ENCODE measurements around the gene STK17A.

DNA sequence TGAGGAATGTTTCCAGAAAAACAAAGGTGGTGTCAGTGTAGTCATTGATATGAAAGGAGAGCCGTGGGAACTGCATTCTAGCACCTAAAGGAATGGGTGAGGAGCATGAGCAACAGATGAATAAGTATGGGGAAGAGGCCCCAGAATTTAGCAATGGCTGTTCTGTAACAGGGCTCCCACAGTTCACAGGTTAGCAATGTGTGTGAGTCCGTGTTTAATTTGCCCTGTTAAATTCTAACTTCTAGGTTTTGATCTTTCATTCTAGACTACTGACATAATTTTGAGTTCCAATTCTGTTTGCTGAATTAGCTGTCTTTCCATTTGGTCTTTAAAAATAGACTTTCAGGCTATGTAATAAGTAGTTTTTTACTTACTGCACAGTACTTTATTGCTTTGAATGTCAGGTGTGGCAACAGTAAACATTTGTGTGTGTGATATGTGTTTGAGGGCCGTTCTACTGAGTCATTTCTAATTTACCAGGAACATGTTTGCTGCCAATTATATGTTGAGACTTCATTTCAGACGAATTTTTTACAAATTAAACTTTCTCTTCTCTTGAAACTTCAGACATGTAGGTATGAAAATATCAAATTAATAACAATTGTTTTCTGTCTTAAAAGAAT lies 8.8 kb downstream of the STK17A start:
- TF ChIP-seq, protein P1, sequence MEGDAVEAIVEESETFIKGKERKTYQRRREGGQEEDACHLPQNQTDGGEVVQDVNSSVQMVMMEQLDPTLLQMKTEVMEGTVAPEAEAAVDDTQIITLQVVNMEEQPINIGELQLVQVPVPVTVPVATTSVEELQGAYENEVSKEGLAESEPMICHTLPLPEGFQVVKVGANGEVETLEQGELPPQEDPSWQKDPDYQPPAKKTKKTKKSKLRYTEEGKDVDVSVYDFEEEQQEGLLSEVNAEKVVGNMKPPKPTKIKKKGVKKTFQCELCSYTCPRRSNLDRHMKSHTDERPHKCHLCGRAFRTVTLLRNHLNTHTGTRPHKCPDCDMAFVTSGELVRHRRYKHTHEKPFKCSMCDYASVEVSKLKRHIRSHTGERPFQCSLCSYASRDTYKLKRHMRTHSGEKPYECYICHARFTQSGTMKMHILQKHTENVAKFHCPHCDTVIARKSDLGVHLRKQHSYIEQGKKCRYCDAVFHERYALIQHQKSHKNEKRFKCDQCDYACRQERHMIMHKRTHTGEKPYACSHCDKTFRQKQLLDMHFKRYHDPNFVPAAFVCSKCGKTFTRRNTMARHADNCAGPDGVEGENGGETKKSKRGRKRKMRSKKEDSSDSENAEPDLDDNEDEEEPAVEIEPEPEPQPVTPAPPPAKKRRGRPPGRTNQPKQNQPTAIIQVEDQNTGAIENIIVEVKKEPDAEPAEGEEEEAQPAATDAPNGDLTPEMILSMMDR (IDR thresholded peaks at IDR 0.05) = no peak
- TF ChIP-seq, protein P2, sequence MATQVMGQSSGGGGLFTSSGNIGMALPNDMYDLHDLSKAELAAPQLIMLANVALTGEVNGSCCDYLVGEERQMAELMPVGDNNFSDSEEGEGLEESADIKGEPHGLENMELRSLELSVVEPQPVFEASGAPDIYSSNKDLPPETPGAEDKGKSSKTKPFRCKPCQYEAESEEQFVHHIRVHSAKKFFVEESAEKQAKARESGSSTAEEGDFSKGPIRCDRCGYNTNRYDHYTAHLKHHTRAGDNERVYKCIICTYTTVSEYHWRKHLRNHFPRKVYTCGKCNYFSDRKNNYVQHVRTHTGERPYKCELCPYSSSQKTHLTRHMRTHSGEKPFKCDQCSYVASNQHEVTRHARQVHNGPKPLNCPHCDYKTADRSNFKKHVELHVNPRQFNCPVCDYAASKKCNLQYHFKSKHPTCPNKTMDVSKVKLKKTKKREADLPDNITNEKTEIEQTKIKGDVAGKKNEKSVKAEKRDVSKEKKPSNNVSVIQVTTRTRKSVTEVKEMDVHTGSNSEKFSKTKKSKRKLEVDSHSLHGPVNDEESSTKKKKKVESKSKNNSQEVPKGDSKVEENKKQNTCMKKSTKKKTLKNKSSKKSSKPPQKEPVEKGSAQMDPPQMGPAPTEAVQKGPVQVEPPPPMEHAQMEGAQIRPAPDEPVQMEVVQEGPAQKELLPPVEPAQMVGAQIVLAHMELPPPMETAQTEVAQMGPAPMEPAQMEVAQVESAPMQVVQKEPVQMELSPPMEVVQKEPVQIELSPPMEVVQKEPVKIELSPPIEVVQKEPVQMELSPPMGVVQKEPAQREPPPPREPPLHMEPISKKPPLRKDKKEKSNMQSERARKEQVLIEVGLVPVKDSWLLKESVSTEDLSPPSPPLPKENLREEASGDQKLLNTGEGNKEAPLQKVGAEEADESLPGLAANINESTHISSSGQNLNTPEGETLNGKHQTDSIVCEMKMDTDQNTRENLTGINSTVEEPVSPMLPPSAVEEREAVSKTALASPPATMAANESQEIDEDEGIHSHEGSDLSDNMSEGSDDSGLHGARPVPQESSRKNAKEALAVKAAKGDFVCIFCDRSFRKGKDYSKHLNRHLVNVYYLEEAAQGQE (IDR thresholded peaks at IDR 0.05; ENCODE audit: insufficient read depth in 1 of 2, low read depth in 2 of 2, low read length in 1 of 2) = no peak
- no peak for TF ChIP-seq POLR2AphosphoS5 (IDR thresholded peaks at IDR 0.05; ENCODE audit: low read depth, low read length)
